ENCODE measurements around the gene C6orf163. TPM values are rescaled to one million over a fixed set of nuclear protein-coding genes. Genes with fewer than 3 reads are reported as not detected.
"Not testable (repeated sequence)": the region's sequence is repeated elsewhere in the genome, so short reads cannot be mapped to it uniquely, and the experiment has no call there.

C6orf163 gene
- total RNA-seq: 1 to 10 TPM; 4.7 to 4.9 TPM

DNA sequence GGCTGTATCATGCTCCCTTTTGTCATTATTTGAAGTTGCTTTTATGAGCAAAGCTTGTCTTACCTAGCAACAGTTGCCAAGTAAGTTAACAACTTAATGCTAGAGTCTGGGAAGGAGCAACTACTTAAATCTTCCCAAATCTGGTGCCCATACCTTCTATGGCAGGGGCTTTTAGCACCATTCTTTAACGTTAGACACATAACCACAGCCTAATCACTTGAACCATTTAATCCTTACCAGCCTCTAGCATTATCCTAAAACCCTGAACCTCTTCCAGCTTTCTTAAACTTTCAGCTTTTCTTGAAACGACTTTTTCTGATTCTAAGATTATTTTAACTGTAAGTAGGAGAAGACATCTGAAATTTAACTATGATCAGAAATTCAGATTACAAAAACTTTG lies at the start of gene C6orf163:
Gene C6orf163 (plus strand): TSS at position 83 of the 400 bp plus-strand sequence. CDS start 287 bp downstream, at position 370.
- DNase-seq (ENCODE audit: low spot score): no peak

DNA sequence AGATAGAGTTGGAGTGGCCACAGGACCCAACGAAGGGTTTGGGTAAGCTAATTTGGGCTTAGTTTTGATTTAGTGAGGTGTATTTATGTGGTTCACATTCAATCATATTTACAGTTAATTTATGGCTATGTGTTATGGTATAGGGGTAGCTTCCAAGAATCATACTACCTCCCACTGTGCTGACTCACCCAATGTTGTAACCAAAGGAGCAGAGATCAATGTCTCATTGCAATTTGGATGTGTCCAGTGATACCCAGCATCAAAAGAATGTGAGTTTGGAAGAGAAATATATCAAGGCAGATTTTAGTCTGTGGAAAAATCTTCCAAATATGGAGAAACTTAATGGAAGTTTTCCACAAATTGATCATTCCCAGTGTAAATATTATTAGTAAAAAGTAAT lies 47.5 kb upstream of the C6orf163 start:
- H3K9me3 ChIP-seq: no peaks in the 10 kb centered on the region
- no peaks in the 10 kb centered on the region for H3K27me3 ChIP-seq (replicated peaks; ENCODE audit: insufficient read depth)
- no peaks in the 10 kb centered on the region for H3K36me3 ChIP-seq
- H3K4me3 ChIP-seq: no peak overlapping the region
- no peak for ATAC-seq (ENCODE audit: insufficient number of reproducible peaks, low FRiP score, low read depth)
- no peak for DNase-seq (ENCODE audit: low spot score)
- H3K4me1 ChIP-seq (ENCODE audit: control insufficient read depth in 1 of 2, low read depth in 2 of 2): no peaks in the 10 kb centered on the region
- TF ChIP-seq, protein P1, sequence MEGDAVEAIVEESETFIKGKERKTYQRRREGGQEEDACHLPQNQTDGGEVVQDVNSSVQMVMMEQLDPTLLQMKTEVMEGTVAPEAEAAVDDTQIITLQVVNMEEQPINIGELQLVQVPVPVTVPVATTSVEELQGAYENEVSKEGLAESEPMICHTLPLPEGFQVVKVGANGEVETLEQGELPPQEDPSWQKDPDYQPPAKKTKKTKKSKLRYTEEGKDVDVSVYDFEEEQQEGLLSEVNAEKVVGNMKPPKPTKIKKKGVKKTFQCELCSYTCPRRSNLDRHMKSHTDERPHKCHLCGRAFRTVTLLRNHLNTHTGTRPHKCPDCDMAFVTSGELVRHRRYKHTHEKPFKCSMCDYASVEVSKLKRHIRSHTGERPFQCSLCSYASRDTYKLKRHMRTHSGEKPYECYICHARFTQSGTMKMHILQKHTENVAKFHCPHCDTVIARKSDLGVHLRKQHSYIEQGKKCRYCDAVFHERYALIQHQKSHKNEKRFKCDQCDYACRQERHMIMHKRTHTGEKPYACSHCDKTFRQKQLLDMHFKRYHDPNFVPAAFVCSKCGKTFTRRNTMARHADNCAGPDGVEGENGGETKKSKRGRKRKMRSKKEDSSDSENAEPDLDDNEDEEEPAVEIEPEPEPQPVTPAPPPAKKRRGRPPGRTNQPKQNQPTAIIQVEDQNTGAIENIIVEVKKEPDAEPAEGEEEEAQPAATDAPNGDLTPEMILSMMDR (IDR thresholded peaks at IDR 0.05): no peak
- no peak overlapping the region for H3K27ac ChIP-seq

More for the DNA sequence above, at the start of gene C6orf163:
- no peaks in the 10 kb centered on the region for H3K9me3 ChIP-seq
- H3K4me1 ChIP-seq (ENCODE audit: control insufficient read depth in 1 of 2, low read depth in 2 of 2): peaks cover 0 to 5% of the 10 kb centered on the region in 2 donors
- no peak within 1 kb of the TSS for H3K4me3 ChIP-seq
- no peak for ATAC-seq (ENCODE audit: insufficient number of reproducible peaks, low FRiP score, low read depth)
- TF ChIP-seq, protein P1 (IDR thresholded peaks at IDR 0.05): no peak
- no peaks in the 10 kb centered on the region for H3K36me3 ChIP-seq
- no peak within 1 kb of the TSS for H3K27ac ChIP-seq
- H3K27me3 ChIP-seq (replicated peaks; ENCODE audit: insufficient read depth): no peaks in the 10 kb centered on the region

DNA sequence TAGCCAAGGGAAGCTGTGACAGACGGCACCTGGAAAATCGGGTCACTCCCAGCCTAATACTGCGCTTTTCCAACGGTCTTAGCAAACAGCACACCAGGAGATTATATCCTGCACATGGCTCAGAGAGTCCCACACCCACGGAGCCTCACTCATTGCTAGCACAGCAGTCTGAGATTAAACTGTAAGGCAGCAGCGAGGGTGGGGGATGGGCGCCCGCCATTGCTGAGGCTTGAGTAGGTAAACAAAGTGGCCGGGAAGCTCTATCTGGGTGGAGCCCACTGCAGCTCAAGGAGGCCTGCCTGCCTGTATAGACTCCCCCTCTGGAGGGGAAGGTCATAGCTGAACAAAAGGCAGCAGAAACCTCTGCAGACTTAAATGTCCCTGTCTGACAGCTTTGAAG lies 43.3 kb upstream of the C6orf163 start:
- not testable (repeated sequence) for H3K27me3 ChIP-seq (replicated peaks; ENCODE audit: insufficient read depth); H3K4me1 ChIP-seq (ENCODE audit: control insufficient read depth in 1 of 2, low read depth in 2 of 2); DNase-seq (ENCODE audit: low spot score); H3K36me3 ChIP-seq; H3K4me3 ChIP-seq; H3K27ac ChIP-seq; ATAC-seq (ENCODE audit: insufficient number of reproducible peaks, low FRiP score, low read depth); H3K9me3 ChIP-seq

DNA sequence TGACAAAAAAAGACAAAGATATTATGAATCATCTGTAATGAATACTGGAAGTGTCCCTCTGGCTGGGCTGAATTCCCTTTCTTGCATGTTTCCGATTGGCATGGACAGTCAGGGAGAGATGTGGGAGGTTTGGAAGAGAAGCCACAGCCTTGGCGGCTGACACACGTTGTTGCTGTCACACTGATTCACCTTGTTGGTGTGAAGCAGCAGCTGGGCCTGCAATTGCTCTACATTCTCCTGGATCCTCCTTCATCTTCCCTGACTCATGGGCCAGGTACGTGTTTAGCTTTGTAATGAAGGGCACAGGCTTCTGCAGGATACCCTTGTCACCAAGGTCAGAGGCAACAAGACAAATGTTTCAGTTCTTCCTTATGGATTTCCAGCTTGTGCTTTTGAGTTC lies 35.6 kb upstream of the C6orf163 start:
- Histone ChIP-seq H3K9me3 (no peaks in the 10 kb centered on the region), H3K4me1 (ENCODE audit: control insufficient read depth in 1 of 2, low read depth in 2 of 2) (no peaks in the 10 kb centered on the region), H3K27ac (no peak overlapping the region), H3K27me3 (replicated peaks; ENCODE audit: insufficient read depth) (no peaks in the 10 kb centered on the region), H3K36me3 (no peaks in the 10 kb centered on the region), H3K4me3 (no peak overlapping the region)
- DNase-seq (ENCODE audit: low spot score) (no peak), ATAC-seq (ENCODE audit: insufficient number of reproducible peaks, low FRiP score, low read depth) (no peak)
- TF ChIP-seq, protein P1 (IDR thresholded peaks at IDR 0.05): no peak

DNA sequence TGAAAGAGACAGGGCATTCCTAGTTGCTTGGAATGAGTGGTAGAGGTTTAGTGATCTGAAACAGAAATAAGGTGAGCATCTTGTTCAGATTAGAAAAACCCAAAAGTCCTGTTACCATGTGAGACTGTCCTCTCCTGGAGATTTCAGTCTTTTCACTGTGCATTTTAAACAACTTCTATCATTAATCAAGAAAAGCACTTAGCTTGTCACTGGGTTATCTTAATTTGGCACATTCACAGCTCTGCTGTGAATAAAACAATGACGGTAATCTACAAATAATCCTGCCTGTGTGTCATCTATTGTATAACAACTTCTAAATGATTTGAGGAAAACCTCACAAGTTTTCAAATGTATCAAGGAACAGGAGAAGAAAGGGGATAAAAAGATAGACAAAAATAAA lies 31.8 kb upstream of the C6orf163 start:
- TF ChIP-seq, protein P1 (IDR thresholded peaks at IDR 0.05): no peak
- Histone ChIP-seq H3K4me1 (ENCODE audit: control insufficient read depth in 1 of 2, low read depth in 2 of 2) (no peaks in the 10 kb centered on the region), H3K9me3 (no peaks in the 10 kb centered on the region), H3K36me3 (no peaks in the 10 kb centered on the region), H3K4me3 (no peak overlapping the region), H3K27ac (no peak overlapping the region), H3K27me3 (replicated peaks; ENCODE audit: insufficient read depth) (no peaks in the 10 kb centered on the region)
- DNase-seq (ENCODE audit: low spot score) (no peak), ATAC-seq (ENCODE audit: insufficient number of reproducible peaks, low FRiP score, low read depth) (no peak)

DNA sequence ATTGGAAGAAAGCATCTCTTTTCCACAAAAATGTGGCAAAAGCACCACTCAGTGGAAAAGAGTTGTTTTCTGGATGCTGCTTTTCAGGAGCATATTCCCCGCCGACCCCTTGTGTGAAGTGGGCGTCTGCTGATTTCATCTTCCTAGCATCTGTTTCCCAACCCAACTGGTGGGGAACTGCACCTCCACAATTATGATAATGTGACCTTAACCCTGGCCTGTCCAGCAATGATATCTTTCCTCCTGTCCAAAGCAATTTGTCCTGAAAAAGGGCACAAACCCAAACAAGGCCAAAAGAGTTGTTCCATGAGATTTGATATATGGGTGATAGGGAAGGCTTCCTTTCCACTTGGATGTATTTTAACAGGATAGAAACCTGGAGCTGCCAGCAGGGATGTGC lies 29.5 kb upstream of the C6orf163 start:
- ATAC-seq (ENCODE audit: insufficient number of reproducible peaks, low FRiP score, low read depth) (no peak), DNase-seq (ENCODE audit: low spot score) (no peak)
- Histone ChIP-seq H3K9me3 (no peaks in the 10 kb centered on the region), H3K36me3 (no peaks in the 10 kb centered on the region), H3K4me1 (ENCODE audit: control insufficient read depth in 1 of 2, low read depth in 2 of 2) (no peaks in the 10 kb centered on the region), H3K4me3 (no peak overlapping the region), H3K27me3 (replicated peaks; ENCODE audit: insufficient read depth) (no peaks in the 10 kb centered on the region), H3K27ac (no peak overlapping the region)
- TF ChIP-seq, protein P1 (IDR thresholded peaks at IDR 0.05): no peak
